Sciatic nerve (tissue), 2 donors: ENCODE results near the gene NCKIPSD. TPM values are rescaled to one million over a fixed set of nuclear protein-coding genes. Genes with fewer than 3 reads are reported as not detected.

Experiments used
- ATAC-seq: fragments of 200-7000 bp; cut with Tn5 transposase; one replicate; pipeline ENCODE4 v1.9.1; 2020; ENCODE audit warnings: mild to moderate bottlenecking, moderate library complexity
- DNase-seq: peaks from one replicate; pipeline ENCODE4 v3.0.0-alpha.2; 2020; ENCODE audit warnings: low spot score
- intact Hi-C: fragments of 100-400 bp; cut with DNase I; formaldehyde crosslinking; loops from one replicate; pipeline ENCODE4 v1.14.2; 2022
- microRNA-seq: library from miRNA; unstranded; fragments of <30 nt; microRNA quantifications from one replicate; pipeline ENCODE4 v1.2.0, GENCODE V29; 2020
- total RNA-seq: library from RNA; stranded (reverse); fragmentation: NEBNext Ultra II Directional; extraction: Animal tissue kit (Norgen Biotek cat#: 25700); gene quantifications from one replicate; pipeline ENCODE4 v1.2.1, GENCODE V29; 2021
- donor health status: DM: no; HTN: no; CAD: no.
- donor health status: DM: no; HTN: no; CAD: no.

NCKIPSD gene
- total RNA-seq, 1 donor from 2014 or later = 29.3 TPM

- ATAC-seq = no peak
- DNase-seq = no peak
- intact Hi-C loops = no loop called here
Observed at GRCh38 chr3:48633256-48633655, 52.5 kb downstream of the NCKIPSD start.

- intact Hi-C loops = no loop called here
- no peak for DNase-seq
- no peak for ATAC-seq
Observed at GRCh38 chr3:48631516-48632448, 53.9 kb downstream of the NCKIPSD start.

GRCh38 chr3:48630833-48631232, 54.9 kb downstream of the NCKIPSD start:
- intact Hi-C loops = no loop called here
- DNase-seq (no peak), ATAC-seq (no peak)

DNA sequence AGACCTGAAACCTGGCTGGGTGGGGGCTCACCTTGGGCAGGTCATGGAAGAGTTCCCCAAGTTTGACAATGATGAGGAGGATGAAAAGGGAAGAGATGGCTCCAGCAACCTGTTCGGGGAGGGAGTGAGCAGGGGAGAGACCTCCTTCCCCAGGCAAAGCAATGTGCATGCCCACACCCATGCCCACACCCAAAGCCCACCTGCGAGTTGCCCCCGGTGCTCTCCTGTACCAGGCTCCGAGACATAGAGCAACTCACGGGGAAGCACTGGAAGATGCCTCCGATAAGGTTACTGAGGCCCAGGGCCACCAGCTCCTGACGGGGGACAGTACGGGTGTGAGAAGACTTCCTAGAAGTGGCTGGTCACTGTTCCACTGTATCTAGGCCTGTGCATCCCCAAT, 55.3 kb downstream of the NCKIPSD start:
- intact Hi-C loops = no loop called here
- ATAC-seq = no peak
- no peak for DNase-seq

- ATAC-seq (no peak), DNase-seq (no peak)
- intact Hi-C loops = no loop called here
Observed at GRCh38 chr3:48629894-48630293, 55.8 kb downstream of the NCKIPSD start.

DNA sequence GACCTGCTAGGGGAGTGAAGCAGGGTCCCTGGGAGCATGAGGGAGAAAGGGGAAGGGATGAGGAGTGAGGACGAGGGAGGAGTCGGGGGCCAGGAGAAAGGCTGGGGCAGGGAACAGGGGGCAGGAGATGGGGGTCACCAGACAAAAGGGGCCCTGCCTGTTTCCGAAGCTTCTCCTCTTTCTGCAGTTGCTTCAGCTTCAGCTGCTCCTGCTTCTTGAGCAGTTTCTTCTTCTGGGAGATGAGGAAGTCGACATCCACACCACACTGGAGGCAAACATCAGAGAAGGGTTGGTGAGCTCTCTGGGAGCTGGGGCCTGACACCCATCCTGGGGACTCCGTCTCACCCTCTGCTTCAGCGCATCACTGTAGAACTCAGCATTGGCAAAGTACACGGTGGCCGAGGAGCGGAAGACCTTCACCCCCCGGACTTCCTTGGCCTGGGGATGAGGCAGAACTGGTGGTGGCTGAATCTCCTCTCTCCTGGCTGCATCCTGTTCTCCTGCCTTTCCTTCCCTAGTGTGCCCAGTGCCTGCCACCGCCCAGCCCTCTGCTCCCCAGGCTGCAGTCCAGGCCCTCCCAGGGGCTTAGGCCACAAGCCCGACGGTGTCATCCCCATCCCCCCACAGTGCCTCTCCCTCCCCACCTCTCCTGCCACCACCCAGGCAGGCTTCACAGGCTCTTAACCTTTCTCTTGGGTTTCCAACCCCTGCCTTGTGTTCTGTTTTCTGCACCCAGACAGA, 57.3 kb downstream of the NCKIPSD start:
- no peak for DNase-seq
- intact Hi-C loops = no loop called here
- no peak for ATAC-seq

DNA sequence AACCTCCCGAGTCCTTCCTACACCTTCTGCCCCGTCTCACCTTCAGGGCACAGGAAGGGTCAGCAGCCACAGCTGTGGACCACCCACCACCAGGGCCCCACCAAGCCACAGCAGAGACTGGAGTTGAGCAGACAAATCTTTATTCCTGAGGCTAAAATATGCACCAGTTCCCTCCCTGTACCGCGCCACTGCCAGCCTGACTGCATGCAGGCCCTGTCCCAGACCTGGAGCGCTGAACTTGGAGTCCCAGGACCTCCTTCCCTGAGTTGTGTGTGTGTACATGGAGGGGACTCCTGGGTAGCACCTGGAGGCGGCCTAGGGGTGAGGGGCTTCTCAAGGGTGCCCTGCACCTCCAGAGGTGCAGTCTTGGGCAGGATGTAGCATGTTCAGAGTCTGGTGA, 60.1 kb downstream of the NCKIPSD start:
- no peak for ATAC-seq
- no peak for DNase-seq
- intact Hi-C loops = no loop called here

GRCh38 chr3:48624767-48625166, 60.9 kb downstream of the NCKIPSD start:
- ATAC-seq (no peak), DNase-seq (no peak)
- intact Hi-C loops = no loop called here

DNA sequence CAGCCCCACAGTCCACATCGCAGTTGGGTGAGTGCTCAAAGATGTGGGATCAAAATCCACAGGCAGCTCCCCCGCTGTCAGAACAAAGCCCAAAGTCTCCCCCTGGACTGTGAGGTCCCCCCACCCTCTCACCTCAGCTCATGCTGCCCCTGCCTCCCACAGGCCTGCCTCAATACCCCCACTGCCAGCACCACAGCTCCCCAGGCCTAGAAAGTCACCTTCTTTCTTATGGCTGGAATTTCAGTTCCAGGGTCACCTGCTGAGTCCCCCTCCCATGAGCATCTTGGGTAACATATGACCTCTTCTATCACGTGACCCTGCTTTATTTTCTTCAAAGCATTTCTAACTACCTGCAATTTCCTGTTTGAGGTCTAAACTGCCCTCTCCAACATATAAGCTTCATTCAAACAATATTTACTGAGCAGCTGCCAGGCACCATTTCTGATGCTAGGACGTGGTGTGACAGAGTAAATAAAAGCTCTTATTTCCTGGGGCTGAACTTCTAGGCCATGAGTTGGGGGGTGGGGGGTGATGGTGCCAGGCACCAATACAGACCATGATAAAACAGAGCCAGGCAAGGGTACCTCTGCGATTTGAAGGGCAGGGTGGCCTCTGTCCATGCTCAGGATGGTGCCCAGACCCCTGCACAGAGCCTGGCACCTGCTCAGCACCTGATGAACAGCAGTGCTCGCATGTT, 61.7 kb downstream of the NCKIPSD start:
- intact Hi-C loops = no loop called here
- ATAC-seq (no peak), DNase-seq (no peak)

Small RNAs within 50 kb of the gene (microRNA-seq; reads per million reads assigned to microRNA genes)
- not detected for gene MIR4793

Other genes starting within 250 kb of the NCKIPSD start
- gene CCDC51, start 245.8 kb downstream of the NCKIPSD start, total RNA-seq = 10.6 TPM
- 154 TPM for gene TMA7, start 245.7 kb downstream of the NCKIPSD start, total RNA-seq
- 7.5 TPM for gene ATRIP, start 239.2 kb downstream of the NCKIPSD start, total RNA-seq
- gene SHISA5, start 181.7 kb downstream of the NCKIPSD start, total RNA-seq = 138 TPM
- gene PFKFB4, start 129.1 kb downstream of the NCKIPSD start, total RNA-seq = 7.9 TPM
- gene UCN2, start 122.1 kb downstream of the NCKIPSD start, total RNA-seq = not detected
- gene COL7A1, start 90.6 kb downstream of the NCKIPSD start, total RNA-seq = 8.7 TPM
- gene UQCRC1, start 76.3 kb downstream of the NCKIPSD start, total RNA-seq = 96.9 TPM
- not detected for gene TMEM89, start 64.1 kb downstream of the NCKIPSD start, total RNA-seq
- gene SLC26A6, start 50.5 kb downstream of the NCKIPSD start, total RNA-seq = 17.1 TPM
- 1.5 TPM for gene CELSR3, start 23.0 kb downstream of the NCKIPSD start, total RNA-seq
- gene IP6K2, start 31.3 kb upstream of the NCKIPSD start, total RNA-seq = 104 TPM
- 46.5 TPM for gene PRKAR2A, start 162.0 kb upstream of the NCKIPSD start, total RNA-seq
- 12.2 TPM for gene SLC25A20, start 213.0 kb upstream of the NCKIPSD start, total RNA-seq
- 88.9 TPM for gene ARIH2, start 232.9 kb upstream of the NCKIPSD start, total RNA-seq